ENCODE data around the gene TXNDC11. TPM values are rescaled to one million over a fixed set of nuclear protein-coding genes. Genes with fewer than 3 reads are reported as not detected.
A peak's percentile ranks its signal among the peaks of the same experiment; 100 is the strongest.

Gene TXNDC11
- total RNA-seq, 1 experiment from 2014 or later, result 30.9 TPM

GRCh38 chr16:11705311-11706025 lies 37.2 kb downstream of the TXNDC11 start:
- intact Hi-C loops (cut with micrococcal nuclease; ENCODE audit: unreplicated experiment), result no loop called here
- Histone ChIP-seq H3K79me2 (ENCODE audit: low read depth) (no peaks in the 10 kb centered on the region), H4K20me1 (ENCODE audit: insufficient read depth) (peaks cover 15% of the 10 kb centered on the region), H3K9me2 (ENCODE audit: insufficient read depth) (no peaks in the 10 kb centered on the region), H3K9me3 (ENCODE audit: insufficient read depth, low read depth) (no peaks in the 10 kb centered on the region), H3K27ac (no peak overlapping the region), H3K4me2 (no peak overlapping the region), H3F3A (ENCODE audit: insufficient read depth, low read depth) (peaks cover 21% of the 10 kb centered on the region), H3K4me3 (no peak overlapping the region), H3K27me3 (ENCODE audit: insufficient read depth, low read depth) (no peaks in the 10 kb centered on the region), H2AFZ (no peak overlapping the region), H3K36me3 (ENCODE audit: low read depth) (no peaks in the 10 kb centered on the region), H3K4me1 (replicated peaks; ENCODE audit: insufficient read depth) (0 out of 2 replicates have a peak, but pooled peaks cover 3% of the 10 kb centered on the region)
- BruUV-seq (replicated peaks), result no TSS peak
- DNase-seq, result no peak
- ChIA-PET POLR2A (ENCODE audit: unreplicated experiment) (no interaction called here), CTCF (no interaction called here)
- TF ChIP-seq EZH2 (IDR thresholded peaks at IDR 0.05; ENCODE audit: low read depth), result no peak
- TF ChIP-seq CTCF (conservative IDR thresholded peaks at IDR 0.05), result no peak

- POLR2A ChIA-PET (ENCODE audit: unreplicated experiment), result no interaction called here
- no peak for TF ChIP-seq EZH2 (IDR thresholded peaks at IDR 0.05; ENCODE audit: low read depth)
- no peak for TF ChIP-seq CTCF (conservative IDR thresholded peaks at IDR 0.05)
- H3K9me3 ChIP-seq (ENCODE audit: insufficient read depth, low read depth), result no peaks in the 10 kb centered on the region
- no peak overlapping the region for H2AFZ ChIP-seq
- no peak overlapping the region for H3K4me3 ChIP-seq
- H3K27ac ChIP-seq, result no peak overlapping the region; the same call in 1 of the 2 replicates
- 0 out of 2 replicates have a peak, but pooled peaks cover 7% of the 10 kb centered on the region for H3K36me3 ChIP-seq (ENCODE audit: low read depth)
- DNase-seq, result peak in 1 of 2 experiments; percentile 47
- H3K79me2 ChIP-seq (ENCODE audit: low read depth), result no peaks in the 10 kb centered on the region
- BruUV-seq (replicated peaks), result no TSS peak
- intact Hi-C loops (cut with micrococcal nuclease; ENCODE audit: unreplicated experiment), result no loop called here
- no peaks in the 10 kb centered on the region for H3K27me3 ChIP-seq (ENCODE audit: insufficient read depth, low read depth)
- H3K9me2 ChIP-seq (ENCODE audit: insufficient read depth), result no peaks in the 10 kb centered on the region
- H3K4me2 ChIP-seq, result no peak overlapping the region
- H3K4me1 ChIP-seq (replicated peaks; ENCODE audit: insufficient read depth), result 0 out of 2 replicates have a peak, but pooled peaks cover 7% of the 10 kb centered on the region
- peaks cover 14% of the 10 kb centered on the region for H3F3A ChIP-seq (ENCODE audit: insufficient read depth, low read depth)
- peaks cover 19% of the 10 kb centered on the region for H4K20me1 ChIP-seq (ENCODE audit: insufficient read depth)
- CTCF ChIA-PET, result interaction anchor here (0.7 kb wide), 2 partner anchors 304 to 311 kb away, joined by 6 to 7 read pairs; no protein-coding TSS in a partner anchor
These were observed 42.2 kb downstream of the TXNDC11 start for GRCh38 chr16:11700264-11701029.

GRCh38 chr16:11699234-11699894 lies 43.3 kb downstream of the TXNDC11 start:
- no TSS peak for BruUV-seq (replicated peaks)
- H4K20me1 ChIP-seq (ENCODE audit: insufficient read depth), result peaks cover 18% of the 10 kb centered on the region
- ChIA-PET POLR2A (ENCODE audit: unreplicated experiment) (interaction anchor here (0.6 kb wide), 1 partner anchor 367 kb away, joined by 3 read pairs; no protein-coding TSS in a partner anchor), CTCF (no interaction called here)
- no peaks in the 10 kb centered on the region for H3K79me2 ChIP-seq (ENCODE audit: low read depth)
- no peak overlapping the region for H3K4me2 ChIP-seq
- 0 out of 2 replicates have a peak, but pooled peaks cover 7% of the 10 kb centered on the region for H3K36me3 ChIP-seq (ENCODE audit: low read depth)
- no peaks in the 10 kb centered on the region for H3K9me3 ChIP-seq (ENCODE audit: insufficient read depth, low read depth)
- H3K4me3 ChIP-seq, result no peak overlapping the region
- no peaks in the 10 kb centered on the region for H3K9me2 ChIP-seq (ENCODE audit: insufficient read depth)
- intact Hi-C loops (cut with micrococcal nuclease; ENCODE audit: unreplicated experiment), result no loop called here
- H3K27ac ChIP-seq, result no peak overlapping the region
- no peaks in the 10 kb centered on the region for H3K27me3 ChIP-seq (ENCODE audit: insufficient read depth, low read depth)
- peaks cover 11% of the 10 kb centered on the region; the same call in 1 of the 2 replicates for H3F3A ChIP-seq (ENCODE audit: insufficient read depth, low read depth)
- TF ChIP-seq EZH2 (IDR thresholded peaks at IDR 0.05; ENCODE audit: low read depth), result no peak
- DNase-seq, result no peak
- 0 out of 2 replicates have a peak, but pooled peaks cover 7% of the 10 kb centered on the region for H3K4me1 ChIP-seq (replicated peaks; ENCODE audit: insufficient read depth)
- no peak overlapping the region for H2AFZ ChIP-seq

Measured in PC-9 (cell line).